Stimulated activated naive B cell treated with anti-CD40 and anti-IgM and Interleukin-4, amounts not matched to agents 10 μg/mL and 1 μg/mL and 100 μg/mL, for 72 hours (primary cell): ENCODE data around the gene MED12L.

ENCODE experiments used
- ATAC-seq, 2 donors: fragments of 150-1000 bp; cut with Tn5 transposase; replicated peaks; 2 replicates each; pipeline ENCODE4 v1.10.0; 2021; ENCODE audit warnings: moderate library complexity in 1 of 2
- DNase-seq: peaks from one replicate; pipeline ENCODE4 v3.0.0; 2021
- H3K27ac Mint-ChIP-seq: one replicate; pipeline ENCODE4 v1.8.0; 2022; ENCODE audit warnings: mild to moderate bottlenecking, mixed read lengths
- H3K27me3 Mint-ChIP-seq, 2 donors: one replicate each; pipeline ENCODE4 v1.8.0; 2022; ENCODE audit warnings: mixed read lengths in 2 of 2
- H3K36me3 Mint-ChIP-seq, 2 donors: one replicate each; pipeline ENCODE4 v1.8.0; 2022; ENCODE audit warnings: mixed read lengths in 2 of 2, mild to moderate bottlenecking in 1 of 2
- H3K4me1 Mint-ChIP-seq, 2 donors: one replicate each; pipeline ENCODE4 v1.8.0; 2022; ENCODE audit warnings: mixed read lengths in 2 of 2, mild to moderate bottlenecking in 1 of 2
- H3K4me3 Mint-ChIP-seq, 2 donors: one replicate each; pipeline ENCODE4 v1.8.0; 2022; ENCODE audit warnings: mild to moderate bottlenecking in 2 of 2, mixed read lengths in 2 of 2, moderate library complexity in 1 of 2
- H3K9me3 Mint-ChIP-seq, 2 donors: one replicate each; pipeline ENCODE4 v1.8.0; 2022; ENCODE audit warnings: mixed read lengths in 2 of 2, mild to moderate bottlenecking in 1 of 2

MED12L gene

GRCh38 chr3:151268267-151269235, 183.1 kb downstream of the MED12L start:
- H3K4me1 Mint-ChIP-seq: peaks cover 45 to 85% of the 10 kb centered on the region in 2 donors
- DNase-seq (peak; percentile 43), ATAC-seq (peak; percentile 60 to 70)
- H3K4me3 Mint-ChIP-seq: peak overlapping the region; percentile 74 to 78
- peaks cover 1 to 7% of the 10 kb centered on the region in 2 donors for H3K36me3 Mint-ChIP-seq
- peak overlapping the region; percentile 92 for H3K27ac Mint-ChIP-seq
- no peaks in the 10 kb centered on the region for H3K27me3 Mint-ChIP-seq
- no peaks in the 10 kb centered on the region for H3K9me3 Mint-ChIP-seq

- Mint-ChIP-seq H3K4me1 (peaks cover 49 to 86% of the 10 kb centered on the region in 2 donors), H3K27ac (peak overlapping the region; percentile 92), H3K36me3 (peaks cover 1 to 7% of the 10 kb centered on the region in 2 donors)
Measured at GRCh38 chr3:151269631-151270030, 184.2 kb downstream of the MED12L start.

GRCh38 chr3:151275091-151275490, 189.6 kb downstream of the MED12L start:
- peak overlapping the region; percentile 72 for H3K27ac Mint-ChIP-seq
- no peaks in the 10 kb centered on the region for H3K27me3 Mint-ChIP-seq
- DNase-seq (no peak), ATAC-seq (peak in 1 of 2 donors; percentile 29)
- H3K4me1 Mint-ChIP-seq: peaks cover 44 to 88% of the 10 kb centered on the region in 2 donors
- no peaks in the 10 kb centered on the region for H3K9me3 Mint-ChIP-seq
- H3K36me3 Mint-ChIP-seq: no peaks in the 10 kb centered on the region
- H3K4me3 Mint-ChIP-seq: peak overlapping the region in 1 of 2 donors; percentile 34

More at GRCh38 chr3:151269631-151270030, 184.2 kb downstream of the MED12L start:
- ATAC-seq (no peak), DNase-seq (no peak)
- Mint-ChIP-seq H3K9me3 (no peaks in the 10 kb centered on the region), H3K27me3 (no peaks in the 10 kb centered on the region), H3K4me3 (peak overlapping the region; percentile 18 to 26)

- no peaks in the 10 kb centered on the region for H3K36me3 Mint-ChIP-seq
- DNase-seq: no peak
- peaks cover 45 to 86% of the 10 kb centered on the region in 2 donors for H3K4me1 Mint-ChIP-seq
- H3K4me3 Mint-ChIP-seq: peak overlapping the region in 1 of 2 donors; percentile 2
- ATAC-seq: peak; percentile 2 to 3
- H3K27me3 Mint-ChIP-seq: no peaks in the 10 kb centered on the region
- H3K27ac Mint-ChIP-seq: peak overlapping the region; percentile 90
- no peaks in the 10 kb centered on the region for H3K9me3 Mint-ChIP-seq
Measured at GRCh38 chr3:151276038-151276686, 190.7 kb downstream of the MED12L start.

GRCh38 chr3:151276687-151277042, 191.2 kb downstream of the MED12L start:
- no peaks in the 10 kb centered on the region for H3K27me3 Mint-ChIP-seq
- no peaks in the 10 kb centered on the region for H3K9me3 Mint-ChIP-seq
- peak; percentile 82 to 85 for ATAC-seq
- H3K4me3 Mint-ChIP-seq: peak overlapping the region; percentile 71 to 72
- peaks cover 45 to 81% of the 10 kb centered on the region in 2 donors for H3K4me1 Mint-ChIP-seq
- DNase-seq: peak; percentile 43
- H3K27ac Mint-ChIP-seq: peak overlapping the region; percentile 90
- H3K36me3 Mint-ChIP-seq: no peaks in the 10 kb centered on the region

- peak within 1 kb of the TSS; percentile 35 to 49 for H3K4me3 Mint-ChIP-seq
- peak; percentile 20 for DNase-seq
Measured at GRCh38 chr3:151278230-151278629, 192.8 kb downstream of the MED12L start, which contains the start of gene P2RY14. Gene P2RY14 (minus strand): TSS chr3:151278542. CDS start chr3:151214316, 64,226 bp downstream.

GRCh38 chr3:151281671-151282324, 196.3 kb downstream of the MED12L start:
- ATAC-seq: no peak
- no peak for DNase-seq
- Mint-ChIP-seq H3K9me3 (no peaks in the 10 kb centered on the region), H3K36me3 (no peaks in the 10 kb centered on the region), H3K27ac (no peak overlapping the region), H3K4me1 (peaks cover 24 to 44% of the 10 kb centered on the region in 2 donors), H3K27me3 (no peaks in the 10 kb centered on the region), H3K4me3 (no peak overlapping the region)

More at GRCh38 chr3:151278230-151278629, 192.8 kb downstream of the MED12L start, which contains the start of gene P2RY14:
- Mint-ChIP-seq H3K27ac (peak within 1 kb of the TSS; percentile 92), H3K36me3 (no peaks in the 10 kb centered on the region), H3K27me3 (no peaks in the 10 kb centered on the region), H3K9me3 (no peaks in the 10 kb centered on the region), H3K4me1 (peaks cover 41 to 75% of the 10 kb centered on the region in 2 donors)
- peak; percentile 64 to 72 for ATAC-seq

GRCh38 chr3:151282921-151283320, 197.5 kb downstream of the MED12L start:
- H3K4me3 Mint-ChIP-seq: no peak overlapping the region
- H3K36me3 Mint-ChIP-seq: no peaks in the 10 kb centered on the region
- no peaks in the 10 kb centered on the region for H3K27me3 Mint-ChIP-seq
- no peak overlapping the region for H3K27ac Mint-ChIP-seq
- H3K4me1 Mint-ChIP-seq: peaks cover 24 to 40% of the 10 kb centered on the region in 2 donors
- ATAC-seq (peak; percentile 26 to 46), DNase-seq (no peak)
- no peaks in the 10 kb centered on the region for H3K9me3 Mint-ChIP-seq

GRCh38 chr3:151283387-151283786, 197.9 kb downstream of the MED12L start:
- Mint-ChIP-seq H3K27ac (no peak overlapping the region), H3K4me3 (no peak overlapping the region), H3K36me3 (no peaks in the 10 kb centered on the region), H3K4me1 (peaks cover 20 to 36% of the 10 kb centered on the region in 2 donors), H3K9me3 (no peaks in the 10 kb centered on the region), H3K27me3 (no peaks in the 10 kb centered on the region)
- no peak for DNase-seq
- ATAC-seq: no peak

GRCh38 chr3:151283907-151284461, 198.5 kb downstream of the MED12L start:
- H3K36me3 Mint-ChIP-seq: no peaks in the 10 kb centered on the region
- H3K27ac Mint-ChIP-seq: no peak overlapping the region
- H3K4me1 Mint-ChIP-seq: peaks cover 18 to 35% of the 10 kb centered on the region in 2 donors
- no peak overlapping the region for H3K4me3 Mint-ChIP-seq
- DNase-seq: no peak
- H3K27me3 Mint-ChIP-seq: no peaks in the 10 kb centered on the region
- no peaks in the 10 kb centered on the region for H3K9me3 Mint-ChIP-seq
- ATAC-seq: peak; percentile 22 to 36

GRCh38 chr3:151285940-151286339, 200.5 kb downstream of the MED12L start:
- H3K9me3 Mint-ChIP-seq: no peaks in the 10 kb centered on the region
- H3K4me1 Mint-ChIP-seq: peaks cover 8 to 20% of the 10 kb centered on the region in 2 donors
- DNase-seq (no peak), ATAC-seq (no peak)
- no peak overlapping the region for H3K27ac Mint-ChIP-seq
- no peak overlapping the region for H3K4me3 Mint-ChIP-seq
- no peaks in the 10 kb centered on the region for H3K36me3 Mint-ChIP-seq
- H3K27me3 Mint-ChIP-seq: no peaks in the 10 kb centered on the region

- ATAC-seq (no peak), DNase-seq (no peak)
- H3K9me3 Mint-ChIP-seq: no peaks in the 10 kb centered on the region
- no peak overlapping the region for H3K27ac Mint-ChIP-seq
- H3K36me3 Mint-ChIP-seq: no peaks in the 10 kb centered on the region
- peaks cover 4 to 7% of the 10 kb centered on the region in 2 donors for H3K4me1 Mint-ChIP-seq
- H3K27me3 Mint-ChIP-seq: no peaks in the 10 kb centered on the region
- H3K4me3 Mint-ChIP-seq: no peak overlapping the region
Measured at GRCh38 chr3:151289445-151289844, 204.0 kb downstream of the MED12L start.

- ATAC-seq (no peak), DNase-seq (no peak)
- Mint-ChIP-seq H3K27me3 (no peaks in the 10 kb centered on the region), H3K4me3 (no peak overlapping the region), H3K9me3 (no peaks in the 10 kb centered on the region), H3K4me1 (peaks cover 4 to 7% of the 10 kb centered on the region in 2 donors), H3K36me3 (no peaks in the 10 kb centered on the region), H3K27ac (no peak overlapping the region)
Measured at GRCh38 chr3:151290673-151291072, 205.2 kb downstream of the MED12L start.

- DNase-seq (no peak), ATAC-seq (no peak)
- Mint-ChIP-seq H3K4me3 (no peak overlapping the region), H3K36me3 (no peaks in the 10 kb centered on the region), H3K27me3 (no peaks in the 10 kb centered on the region), H3K4me1 (peaks cover 4 to 7% of the 10 kb centered on the region in 2 donors), H3K27ac (no peak overlapping the region), H3K9me3 (no peaks in the 10 kb centered on the region)
Measured at GRCh38 chr3:151293127-151293526, 207.7 kb downstream of the MED12L start.
